ENCODE results near the gene TPCN2. TPM values are rescaled to one million over a fixed set of nuclear protein-coding genes. Genes with fewer than 3 reads are reported as not detected.

Gene TPCN2
- total and polyA plus RNA-seq, 9 of the 15 experiments (the other 6 are each of a cell fraction or from before 2014, with no cell fraction given), result 0.66 to 10.2 (median 4.6) TPM

- TF ChIP-seq THRA (IDR thresholded peaks at IDR 0.05) (no peak), ZNF184 (CRISPR knock-in tag; IDR thresholded peaks at IDR 0.05) (no peak), SNAPC5 (CRISPR knock-in tag; IDR thresholded peaks at IDR 0.05) (no peak), ZNF174 (CRISPR knock-in tag; IDR thresholded peaks at IDR 0.05) (no peak), YY1 (IDR thresholded peaks at IDR 0.05; ENCODE audit: borderline replicate concordance in 1 of 3, control insufficient read depth in 1 of 3, extremely low read depth in 1 of 3, insufficient read depth in 3 of 3, insufficient read length in 1 of 3, insufficient replicate concordance in 2 of 3, low read depth in 1 of 3, low read length in 2 of 3) (peak in 1 of 3 experiments; percentile 33), ZNF280A (IDR thresholded peaks at IDR 0.05; ENCODE audit: low read depth, partially characterized antibody) (no peak), RBBP5 (IDR thresholded peaks at IDR 0.05; ENCODE audit: borderline replicate concordance, insufficient read depth, low read length, poor library complexity, severe bottlenecking) (peak; percentile 40), ZNF407 (IDR thresholded peaks at IDR 0.05; ENCODE audit: low read depth) (no peak), TBP (optimal IDR thresholded peaks at IDR 0.05; ENCODE audit: low read depth, low read length) (peak; percentile 51), PCBP2 (IDR thresholded peaks at IDR 0.05; ENCODE audit: low read depth, low read length, poor library complexity, severe bottlenecking) (no peak), E2F3 (CRISPR knock-in tag; IDR thresholded peaks at IDR 0.05) (no peak), OTX1 (CRISPR knock-in tag; IDR thresholded peaks at IDR 0.05) (no peak), ZNF354B (CRISPR knock-in tag; IDR thresholded peaks at IDR 0.05) (no peak), GATAD2A (IDR thresholded peaks at IDR 0.05) (no peak), SMAD3 (CRISPR knock-in tag; conservative IDR thresholded peaks at IDR 0.05) (no peak)
These were observed at the start of gene TPCN2 (continued) for GRCh38 chr11:69048694-69049489.

All from K562 (cell line).